GM21619 (cell line): ENCODE measurements around the gene VAPB.

Experiments used
- ATAC-seq: cut with Tn5 transposase; IDR thresholded peaks from one replicate; pipeline ENCODE4 v1.9.1; 2021; ENCODE audit not compliant: unreplicated experiment

Gene VAPB

DNA sequence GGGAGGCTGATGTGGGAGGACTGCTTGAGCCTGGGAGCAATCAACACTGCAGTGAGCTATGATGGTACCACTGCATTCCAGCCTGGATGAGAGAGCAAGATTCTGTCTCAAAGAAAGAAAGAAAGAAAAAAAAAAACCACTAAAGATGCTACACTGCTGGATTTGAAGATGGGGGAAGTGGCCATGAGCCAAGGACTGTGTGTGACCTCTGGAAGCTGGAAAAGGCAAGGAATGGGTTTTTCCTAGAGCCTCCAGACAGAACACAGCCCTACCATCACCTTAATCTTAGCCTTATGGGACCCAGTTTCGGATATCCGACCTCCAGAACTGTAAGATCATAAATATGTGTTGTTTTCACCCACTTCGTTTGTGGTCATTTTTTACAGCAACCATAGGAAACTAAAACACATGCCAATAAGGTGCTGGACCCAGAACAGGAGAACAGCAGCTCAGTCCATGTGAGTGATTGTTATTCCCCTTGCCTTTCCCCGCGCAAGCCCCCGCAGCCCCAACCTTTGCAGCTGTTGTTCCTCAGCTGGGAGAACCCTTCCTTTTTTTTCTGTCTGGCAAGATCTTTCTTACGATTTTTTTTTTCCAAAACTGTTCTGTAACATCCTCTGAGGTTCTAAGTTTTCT is 11.1 kb upstream of the VAPB start:
- ATAC-seq: no peak

GRCh38 chr20:58378704-58379103 is 10.3 kb upstream of the VAPB start:
- no peak for ATAC-seq

- no peak for ATAC-seq
These were observed 7.4 kb upstream of the VAPB start for GRCh38 chr20:58381627-58382026.

DNA sequence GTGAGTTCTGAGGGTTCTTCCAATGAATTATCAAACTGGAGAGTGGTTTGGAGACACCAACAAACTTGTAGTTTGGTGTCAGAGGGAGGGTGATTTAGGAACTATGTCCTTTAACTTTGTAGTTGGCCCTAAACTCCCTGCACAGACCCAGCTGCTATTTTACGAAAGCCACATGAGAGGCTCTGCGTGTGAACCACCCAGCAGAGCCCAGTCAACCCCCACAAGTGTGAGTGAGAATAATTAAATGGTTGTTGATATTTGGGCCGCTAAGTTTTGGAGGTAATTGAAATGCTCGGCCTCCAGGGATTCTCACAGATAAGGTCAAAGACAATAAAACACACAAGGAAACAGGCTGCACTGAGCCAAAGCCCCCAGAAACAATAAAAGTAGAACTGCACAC is 6.9 kb upstream of the VAPB start:
- ATAC-seq: no peak

DNA sequence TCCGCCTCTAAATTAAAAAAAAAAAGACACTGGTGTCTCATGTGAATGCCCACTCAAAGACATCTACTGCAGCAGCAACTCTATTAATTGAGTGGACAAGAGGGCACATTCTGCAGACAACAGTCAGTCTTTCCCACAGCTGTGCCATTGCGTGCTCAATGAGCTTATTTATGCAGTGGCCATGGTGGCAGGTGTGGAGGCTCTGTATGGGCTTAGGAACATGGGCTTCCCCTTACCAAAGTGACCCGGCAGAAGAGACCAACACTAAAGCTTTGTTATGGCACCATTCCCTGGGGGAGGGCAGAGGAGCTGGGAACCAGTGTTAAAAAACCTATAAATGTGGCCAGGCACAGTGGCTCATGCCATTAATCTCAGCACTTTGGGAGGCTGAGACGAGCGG is 4.2 kb upstream of the VAPB start:
- ATAC-seq: no peak

DNA sequence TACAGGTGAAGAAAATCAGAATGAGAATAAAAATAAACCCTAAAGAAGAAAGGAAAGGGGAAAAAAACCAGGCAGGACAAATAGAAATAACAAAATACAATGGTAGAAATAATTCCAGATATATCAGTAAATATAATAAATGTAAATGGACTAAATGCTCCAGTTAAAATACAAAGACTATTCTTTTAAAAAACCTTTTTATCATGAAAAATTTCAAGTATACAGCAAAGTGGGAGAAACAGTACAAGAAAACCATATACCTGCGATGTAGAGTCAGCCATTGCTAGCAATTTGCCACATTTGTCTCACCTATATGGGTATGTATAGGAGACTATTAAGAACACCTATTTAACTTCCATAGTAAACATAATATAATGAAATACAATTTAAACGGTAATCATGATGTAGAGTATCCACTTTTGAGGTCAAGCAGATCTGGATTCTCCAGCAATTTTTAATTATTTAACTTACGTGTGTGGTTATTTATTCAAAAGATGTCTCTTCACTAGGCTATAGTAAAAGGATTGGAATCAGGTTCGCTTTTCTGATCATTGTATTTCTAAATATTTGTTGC is 914 bp upstream of the VAPB start:
- no peak for ATAC-seq

DNA sequence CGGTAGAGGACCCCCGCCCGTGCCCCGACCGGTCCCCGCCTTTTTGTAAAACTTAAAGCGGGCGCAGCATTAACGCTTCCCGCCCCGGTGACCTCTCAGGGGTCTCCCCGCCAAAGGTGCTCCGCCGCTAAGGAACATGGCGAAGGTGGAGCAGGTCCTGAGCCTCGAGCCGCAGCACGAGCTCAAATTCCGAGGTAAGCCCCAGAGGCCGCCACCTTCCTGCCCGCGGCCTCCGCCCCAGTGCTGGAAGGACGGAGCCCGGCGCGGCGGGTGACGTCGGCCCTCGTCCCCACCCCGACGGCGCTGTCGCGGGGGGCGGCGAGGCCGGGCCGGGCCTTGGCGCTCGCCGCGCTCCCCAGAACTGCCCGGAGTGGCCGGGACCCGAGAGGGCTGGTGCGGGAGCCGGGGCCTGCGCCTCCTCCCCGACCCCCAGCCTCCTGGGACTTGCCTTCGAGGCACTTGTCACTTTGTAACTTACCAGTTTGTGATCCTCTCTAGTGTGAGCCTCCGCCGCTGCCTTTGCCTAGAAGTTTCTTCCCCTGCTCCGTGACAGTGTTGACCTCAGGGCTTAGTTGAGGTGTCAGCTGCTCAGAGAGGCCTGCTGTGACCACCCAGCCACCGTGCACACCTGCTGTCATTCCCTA is 417 bp downstream of the VAPB start:
- peak; percentile 19 for ATAC-seq

DNA sequence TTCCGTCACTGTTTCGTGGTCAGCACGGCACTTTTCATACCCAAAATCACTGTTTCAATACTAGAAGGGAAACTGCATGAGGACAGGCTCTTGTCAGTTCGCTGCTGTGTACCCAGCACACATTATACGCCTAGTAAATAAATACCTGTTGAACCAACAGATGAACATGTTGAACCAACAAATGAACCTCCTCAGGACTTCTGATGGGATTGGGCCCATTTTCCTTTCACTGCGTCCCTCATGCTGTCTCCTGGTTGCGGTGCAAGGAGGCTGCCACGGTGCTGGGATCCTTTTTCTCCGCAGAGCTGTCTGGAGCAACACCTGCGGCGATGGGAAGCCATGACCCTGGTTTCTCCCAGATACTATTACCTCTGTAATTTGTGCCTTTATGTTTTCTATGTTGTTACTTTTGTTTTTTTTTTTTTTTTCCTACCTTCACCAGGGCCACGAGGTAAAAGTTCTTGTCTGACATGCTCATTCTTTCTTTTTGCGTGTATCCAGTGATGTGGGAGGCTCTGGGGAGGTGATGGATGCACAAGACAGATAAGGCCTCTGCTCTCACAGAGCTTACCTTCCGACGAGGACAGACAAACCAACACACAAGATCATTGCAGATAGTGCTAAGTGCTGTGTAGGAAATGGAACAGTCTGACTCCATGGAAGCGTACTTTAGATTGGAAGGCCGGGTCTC is 1.1 kb downstream of the VAPB start:
- no peak for ATAC-seq

DNA sequence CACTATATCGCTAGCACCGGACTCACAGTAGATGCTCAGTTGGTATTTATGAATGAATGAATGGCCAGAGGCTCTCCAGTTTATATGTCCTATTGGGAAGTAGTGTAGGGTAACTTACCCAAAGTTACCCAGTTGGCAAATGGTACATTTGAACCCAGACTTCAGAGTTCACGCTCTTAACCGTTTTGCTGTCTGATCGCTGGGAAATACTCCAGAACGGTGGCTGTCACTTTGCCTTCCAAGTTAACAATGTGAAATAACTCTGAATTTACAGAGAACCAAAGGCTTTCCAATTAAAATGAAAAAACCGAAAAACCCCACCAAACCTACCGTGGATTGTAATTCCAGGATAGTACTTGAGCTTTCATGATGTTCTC is 1.6 kb downstream of the VAPB start:
- ATAC-seq: no peak

DNA sequence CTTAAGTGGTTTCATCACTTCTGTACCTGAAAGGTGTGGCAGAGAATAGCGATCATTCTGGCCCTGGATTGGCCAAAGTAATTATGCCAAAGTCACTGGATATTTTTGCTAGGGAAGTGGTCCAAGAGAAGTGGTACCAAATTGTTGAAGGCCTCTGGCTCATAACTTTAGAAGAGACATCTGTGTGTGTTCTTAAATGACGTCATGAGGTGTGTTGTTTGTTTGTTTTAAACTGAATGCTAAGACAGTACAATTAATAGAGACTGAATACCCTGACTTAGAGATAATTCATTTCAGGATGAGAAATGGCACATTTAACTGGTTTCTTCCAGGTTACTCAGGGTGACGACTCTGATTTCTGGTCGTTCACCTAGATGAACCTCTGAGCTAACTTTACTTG is 3.3 kb downstream of the VAPB start:
- no peak for ATAC-seq

DNA sequence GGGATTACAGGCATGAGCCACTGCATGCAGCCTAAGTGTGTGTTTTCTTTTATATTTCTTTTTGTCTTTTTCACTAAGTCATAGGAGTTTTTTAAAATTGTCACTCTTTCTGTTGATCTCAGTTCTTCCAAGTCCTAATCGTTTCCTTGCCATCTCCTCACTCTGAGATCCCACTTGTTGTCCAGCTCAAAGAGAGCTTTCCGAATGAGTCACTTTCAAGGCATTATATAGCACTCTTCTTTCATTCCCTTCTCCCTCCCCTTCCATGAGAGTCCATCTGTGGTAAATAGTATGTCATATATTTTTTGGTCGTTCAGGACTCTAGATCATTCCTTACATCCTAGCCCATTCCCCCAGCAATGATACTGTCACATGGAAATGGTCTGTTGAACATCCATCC is 4.3 kb downstream of the VAPB start:
- no peak for ATAC-seq

DNA sequence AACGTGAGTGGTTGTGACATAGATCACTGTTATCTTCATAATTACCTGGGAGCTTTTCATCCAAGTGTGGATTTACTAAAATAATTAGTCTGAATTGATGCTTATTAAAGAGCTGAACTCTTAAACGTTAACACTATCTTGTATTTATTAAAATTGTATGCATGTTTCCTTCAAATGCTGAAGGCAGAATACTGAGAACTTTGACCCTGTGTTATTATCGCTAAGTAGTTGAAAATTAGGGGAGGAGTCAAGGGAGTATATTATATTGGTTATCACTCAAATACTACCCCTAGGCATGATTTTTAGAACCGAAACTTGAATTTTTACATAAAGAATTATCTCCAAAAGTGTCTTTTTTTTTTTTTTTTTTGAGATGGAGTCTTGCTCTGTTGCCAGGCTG is 5.8 kb downstream of the VAPB start:
- no peak for ATAC-seq

- ATAC-seq: no peak
These were observed 6.6 kb downstream of the VAPB start for GRCh38 chr20:58395604-58396003.

DNA sequence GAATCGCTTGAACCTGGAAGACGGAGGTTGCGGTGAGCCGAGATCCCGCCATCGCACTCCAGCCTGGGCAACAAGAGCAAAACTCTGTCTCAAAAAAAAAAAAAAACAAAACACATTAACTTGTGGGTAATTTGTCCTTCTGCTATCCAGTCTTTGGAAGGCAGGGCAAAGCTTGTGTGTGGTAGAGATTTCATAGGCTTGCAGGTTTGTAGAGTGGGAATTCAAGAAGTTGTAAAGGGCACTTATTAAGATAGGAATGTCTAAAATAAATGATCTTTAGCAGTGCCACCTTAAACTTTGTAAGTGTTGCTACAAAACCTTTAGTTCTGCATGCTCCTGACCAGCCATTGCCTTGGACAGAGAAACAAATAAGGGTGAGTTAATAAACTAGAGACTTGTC is 8.4 kb downstream of the VAPB start:
- ATAC-seq: no peak

DNA sequence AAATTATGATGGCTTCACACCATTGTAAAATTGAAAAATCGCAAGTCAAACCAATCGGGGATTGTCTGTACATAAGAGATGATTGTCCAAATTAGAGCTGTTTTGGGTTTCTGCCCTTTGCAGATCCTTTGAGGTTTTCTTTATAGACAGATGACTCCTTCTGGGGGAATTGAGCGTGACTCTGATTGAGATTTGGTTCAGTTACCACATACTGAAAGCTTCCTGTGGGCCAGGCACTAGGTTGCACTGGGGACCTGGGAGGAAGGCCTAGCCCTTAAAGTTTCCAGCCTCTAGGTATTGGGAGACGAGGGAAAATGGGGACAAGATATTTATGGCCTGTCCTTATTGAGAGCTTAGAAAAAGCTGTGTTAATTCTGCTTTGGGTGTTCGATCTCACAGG is 9.2 kb downstream of the VAPB start:
- no peak for ATAC-seq

- ATAC-seq: no peak
These were observed 10.9 kb downstream of the VAPB start for GRCh38 chr20:58399926-58400325.

- ATAC-seq: no peak
These were observed 12.1 kb downstream of the VAPB start for GRCh38 chr20:58401162-58401561.

DNA sequence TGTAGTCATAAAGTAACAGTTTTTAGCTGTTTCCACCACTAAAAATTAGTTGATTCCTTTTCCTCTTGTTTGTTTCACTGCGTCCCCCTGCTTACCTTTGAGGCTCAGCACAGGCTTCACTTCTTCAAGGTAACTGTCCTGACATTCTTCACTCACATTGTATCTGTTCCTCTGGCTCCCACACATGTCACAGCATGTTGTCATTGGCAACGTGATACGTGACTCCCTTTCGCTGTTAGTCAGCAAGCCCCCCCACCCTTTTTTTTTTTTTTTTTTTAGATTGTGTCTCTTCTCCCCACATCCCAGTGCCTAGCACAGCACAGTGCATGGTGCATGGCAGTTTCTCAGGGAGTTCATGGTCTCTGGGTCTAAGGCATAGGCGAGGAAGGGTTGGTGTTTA is 13.3 kb downstream of the VAPB start:
- no peak for ATAC-seq

DNA sequence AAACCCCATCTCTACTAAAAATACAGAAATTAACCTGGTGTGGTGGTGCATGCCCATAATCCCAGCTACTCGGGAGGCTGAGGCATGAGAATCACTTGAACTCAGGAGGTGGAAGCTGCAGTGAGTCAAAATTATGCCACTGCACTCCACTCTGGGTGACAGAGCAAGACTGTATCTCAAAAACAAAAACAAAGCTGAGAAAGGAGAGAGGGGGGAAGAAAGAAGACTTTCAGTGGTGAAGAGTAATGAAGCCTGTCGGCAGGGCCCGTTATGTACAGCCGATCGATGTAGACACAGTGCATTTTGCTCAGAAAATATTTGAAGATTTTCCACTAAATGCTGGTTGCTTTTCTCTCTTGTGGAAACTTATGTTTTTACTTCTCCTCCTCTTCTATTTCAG is 13.8 kb downstream of the VAPB start:
- ATAC-seq: peak; percentile 76

DNA sequence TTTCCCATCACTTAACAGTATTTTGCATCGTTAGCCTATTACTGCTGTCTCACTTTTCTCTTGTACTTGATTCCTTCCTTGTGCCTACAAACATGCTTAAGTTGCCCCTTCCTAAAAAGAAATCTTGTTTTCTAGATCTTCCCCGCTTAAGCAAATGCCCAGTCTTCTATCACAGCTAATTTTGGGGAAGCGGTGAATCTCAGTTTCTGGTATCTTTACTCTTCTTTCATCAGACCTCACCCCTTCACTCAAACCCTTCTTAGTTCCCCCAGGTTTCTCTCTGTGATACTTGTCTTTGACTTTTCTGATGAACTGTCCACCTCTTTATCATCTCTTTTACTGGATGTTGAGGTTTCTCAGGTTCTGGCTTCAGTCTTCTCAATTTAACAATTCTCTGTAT is 14.2 kb downstream of the VAPB start:
- ATAC-seq: peak; percentile 17

GRCh38 chr20:58405504-58406291 is 16.7 kb downstream of the VAPB start:
- ATAC-seq: no peak
